IMR-90 (cell line): Measurements from ENCODE around the gene KANSL3. TPM values are rescaled to one million over a fixed set of nuclear protein-coding genes. Genes with fewer than 3 reads are reported as not detected.

Source experiments
- ATAC-seq: fragments of 200-7000 bp; cut with Tn5 transposase; 2 replicates; pipeline ENCODE4 v1.9.1; 2020; ENCODE audit warnings: low read depth, mild to moderate bottlenecking, moderate library complexity
- BruUV-seq: library from RNA; stranded (reverse); fragments of 400-500 nt; replicated peaks from 2 replicates; lab custom pipeline; 2021; lab: Mats Ljungman, UMichigan
- CTCF ChIA-PET: fragments of 300-600 bp; formaldehyde crosslinking; extraction: SDS; loops from one replicate; lab custom pipeline; 2021; ENCODE audit warnings: antibody characterized with exemption; lab: Yijun Ruan, JAX
- POLR2A ChIA-PET: fragments of 300-600 bp; sonication (Branson Sonifier 250); formaldehyde crosslinking; loops from one replicate; lab custom pipeline; 2022; ENCODE audit warnings: antibody characterized with exemption; ENCODE audit not compliant: unreplicated experiment; lab: Charles Lee
- DNase-seq: peaks from one replicate; pipeline ENCODE4 v3.0.0; 2013
- H2AFZ ChIP-seq: replicated peaks from 2 replicates; pipeline ENCODE3; 2013; ENCODE audit warnings: low read length, mild to moderate bottlenecking; ENCODE audit not compliant: poor library complexity
- H2AK5ac ChIP-seq: 2 replicates; pipeline ENCODE4 v1.6.1; 2013; ENCODE audit warnings: low read depth, low read length, inconsistent platforms
- H2AK9ac ChIP-seq: replicated peaks from 2 replicates; pipeline ENCODE3; 2013; ENCODE audit warnings: mild to moderate bottlenecking, low read depth, low read length, moderate library complexity; ENCODE audit not compliant: poor library complexity
- H2BK120ac ChIP-seq: 2 replicates; pipeline ENCODE4 v1.6.1; 2013; ENCODE audit warnings: low read depth, low read length, inconsistent platforms
- H2BK15ac ChIP-seq: 3 replicates; pipeline ENCODE4 v1.6.1; 2013; ENCODE audit warnings: low read depth, low read length, inconsistent platforms
- H2BK20ac ChIP-seq: 2 replicates; pipeline ENCODE4 v1.6.1; 2013; ENCODE audit warnings: low read depth, mild to moderate bottlenecking, inconsistent platforms, low read length, moderate library complexity
- H2BK5ac ChIP-seq: 2 replicates; pipeline ENCODE4 v1.6.1; 2013; ENCODE audit warnings: mild to moderate bottlenecking, low read depth, low read length, inconsistent platforms; ENCODE audit not compliant: poor library complexity, severe bottlenecking
- H3K14ac ChIP-seq: replicated peaks from 2 replicates; pipeline ENCODE4 v1.6.1; 2013; ENCODE audit warnings: low read depth, low read length, inconsistent platforms
- H3K18ac ChIP-seq: 2 replicates; pipeline ENCODE4 v1.6.1; 2013; ENCODE audit warnings: low read depth, low read length, control low read depth
- H3K23ac ChIP-seq: 2 replicates; pipeline ENCODE4 v1.6.1; 2013; ENCODE audit warnings: low read depth, low read length, inconsistent platforms
- H3K27ac ChIP-seq: 2 replicates; pipeline ENCODE4 v1.5.1; 2013; ENCODE audit warnings: mild to moderate bottlenecking, control low read depth, low read length; ENCODE audit not compliant: insufficient read depth
- H3K27me3 ChIP-seq: 2 replicates; pipeline ENCODE4 v1.6.1; 2013; ENCODE audit warnings: low read length; ENCODE audit not compliant: control insufficient read depth, insufficient read depth
- H3K36me3 ChIP-seq: 2 replicates; pipeline ENCODE4 v1.6.1; 2013; ENCODE audit warnings: low read length, mixed read lengths; ENCODE audit not compliant: control insufficient read depth, insufficient read depth
- H3K4ac ChIP-seq: 2 replicates; pipeline ENCODE4 v1.6.1; 2013; ENCODE audit warnings: low read depth, low read length, inconsistent platforms
- H3K4me1 ChIP-seq: 2 replicates; pipeline ENCODE4 v1.6.1; 2013; ENCODE audit warnings: low read length, mixed read lengths; ENCODE audit not compliant: control insufficient read depth, insufficient read depth
- H3K4me2 ChIP-seq: 2 replicates; pipeline ENCODE4 v1.6.1; 2013; ENCODE audit warnings: low read depth, mild to moderate bottlenecking, control low read depth, low read length, moderate library complexity
- H3K4me3 ChIP-seq: 2 replicates; pipeline ENCODE4 v1.5.1; 2013; ENCODE audit warnings: low read depth, mild to moderate bottlenecking, control low read depth, low read length, moderate library complexity; ENCODE audit not compliant: insufficient read depth
- H3K56ac ChIP-seq: 2 replicates; pipeline ENCODE4 v1.6.1; 2013; ENCODE audit warnings: low read length, inconsistent platforms; ENCODE audit not compliant: insufficient read depth; ENCODE audit errors: extremely low read depth
- H3K79me1 ChIP-seq, 2 experiments: 2 replicates each; pipeline ENCODE4 v1.6.1; 2013; ENCODE audit warnings: low read length in 2 of 2, inconsistent platforms in 1 of 2, low read depth in 1 of 2
- H3K9ac ChIP-seq: 2 replicates; pipeline ENCODE4 v1.6.1; 2013; ENCODE audit warnings: low read depth, low read length, control low read depth
- H3K9me1 ChIP-seq: 2 replicates; pipeline ENCODE4 v1.6.1; 2013; ENCODE audit warnings: low read length, inconsistent platforms; ENCODE audit not compliant: insufficient read depth
- H3K9me3 ChIP-seq: 2 replicates; pipeline ENCODE4 v1.6.1; 2013; ENCODE audit warnings: low read length; ENCODE audit not compliant: control insufficient read depth, insufficient read depth
- H4K20me1 ChIP-seq: 2 replicates; pipeline ENCODE4 v1.6.1; 2013; ENCODE audit warnings: low read length, inconsistent platforms; ENCODE audit not compliant: insufficient read depth
- H4K5ac ChIP-seq: 2 replicates; pipeline ENCODE4 v1.6.1; 2013; ENCODE audit warnings: mild to moderate bottlenecking, low read depth, low read length, control low read depth
- H4K8ac ChIP-seq, 2 experiments: 2 replicates each; pipeline ENCODE4 v1.6.1; 2013; ENCODE audit warnings: low read depth in 2 of 2, low read length in 2 of 2, control low read depth in 1 of 2, inconsistent platforms in 1 of 2
- H4K91ac ChIP-seq: 2 replicates; pipeline ENCODE4 v1.6.1; 2013; ENCODE audit warnings: low read depth, low read length, inconsistent platforms; ENCODE audit not compliant: insufficient read depth
- BHLHE40 ChIP-seq: fragments of 150-350 bp; IDR thresholded peaks from 2 replicates; pipeline ENCODE4 v1.6.1; 2016; ENCODE audit warnings: mild to moderate bottlenecking, low read depth, low read length
- CEBPB ChIP-seq: IDR thresholded peaks from 2 replicates; pipeline ENCODE4 v1.6.1; 2012; ENCODE audit warnings: low read depth, low read length, improper control_type of control experiment
- WGBS, 2 experiments: methylation state at CpG; one replicate each; pipeline versions ENCODE4 v1.1.5 to v1.1.7; 2013; ENCODE audit warnings: missing lambda C conversion rate in 2 of 2; ENCODE audit not compliant: insufficient read length in 1 of 2; ENCODE audit errors: extremely low coverage in 2 of 2; 5-methylcytosine and 5-hydroxymethylcytosine counted together
- dilution Hi-C: fragments of 300-500 bp; cut with HindIII; formaldehyde crosslinking; loops from one replicate; pipeline ENCODE4 v1.14.3; 2018; ENCODE audit warnings: low sequenced_read_pairs; ENCODE audit not compliant: unreplicated experiment
- in situ Hi-C: fragments of 300-500 bp; cut with MboI; formaldehyde crosslinking; loops from 3 replicates; pipeline ENCODE4 v1.14.3; 2019; ENCODE audit warnings: low sequenced_read_pairs, inconsistent platforms, mixed read lengths
- intact Hi-C: fragments of 100-400 bp; cut with micrococcal nuclease; formaldehyde crosslinking; loops from 2 replicates; pipeline ENCODE4 v1.10.0; 2022
- polyA plus RNA-seq, 3 experiments: library from polyadenylated mRNA; depleted of rRNA; stranded (reverse); fragments of >200 nt; gene quantifications; 2 replicates each; pipeline ENCODE4 v1.2.3, GENCODE V29; 2012; ENCODE audit warnings: low replicate concordance in 1 of 3
- total RNA-seq: library from RNA; depleted of rRNA; stranded (reverse); fragments of >200 nt; gene quantifications from 2 replicates; pipeline ENCODE4 v1.2.3, GENCODE V29; 2012
- TF ChIP-seq, protein P1 (sequence below): conservative IDR thresholded peaks from 2 replicates; pipeline ENCODE4 v1.5.1; 2012; ENCODE audit warnings: mild to moderate bottlenecking, low read depth, low read length, improper control_type of control experiment

KANSL3 gene
- total and polyA plus RNA-seq, 2 of the 4 experiments (the other 2 are of a cell fraction): 22.2 to 26.3 TPM

DNA sequence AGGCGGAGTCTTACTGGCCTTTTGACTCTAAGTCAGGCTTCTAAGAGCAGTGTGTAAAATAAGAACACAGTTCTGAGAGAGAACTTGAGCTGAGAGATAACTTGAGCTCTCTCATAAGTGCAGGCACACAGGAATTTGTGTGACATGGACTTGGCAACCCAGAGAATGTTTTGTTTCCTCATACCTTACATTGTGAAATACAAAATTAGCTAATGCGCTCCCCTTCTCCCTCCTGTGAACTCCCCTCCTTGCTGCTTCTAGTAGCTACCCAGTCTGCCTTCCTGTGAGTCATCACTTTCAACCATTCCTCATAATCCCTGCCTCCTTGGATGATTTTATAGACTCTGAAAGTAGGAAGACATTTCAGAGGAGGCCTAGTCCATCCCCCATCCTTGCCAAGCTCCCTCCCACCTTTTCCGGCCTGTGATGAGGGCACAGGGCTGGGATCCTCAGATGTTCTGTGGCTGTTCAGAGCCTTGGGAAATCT lies 27.0 kb upstream of the KANSL3 start (continued):
- TF ChIP-seq, protein P1, sequence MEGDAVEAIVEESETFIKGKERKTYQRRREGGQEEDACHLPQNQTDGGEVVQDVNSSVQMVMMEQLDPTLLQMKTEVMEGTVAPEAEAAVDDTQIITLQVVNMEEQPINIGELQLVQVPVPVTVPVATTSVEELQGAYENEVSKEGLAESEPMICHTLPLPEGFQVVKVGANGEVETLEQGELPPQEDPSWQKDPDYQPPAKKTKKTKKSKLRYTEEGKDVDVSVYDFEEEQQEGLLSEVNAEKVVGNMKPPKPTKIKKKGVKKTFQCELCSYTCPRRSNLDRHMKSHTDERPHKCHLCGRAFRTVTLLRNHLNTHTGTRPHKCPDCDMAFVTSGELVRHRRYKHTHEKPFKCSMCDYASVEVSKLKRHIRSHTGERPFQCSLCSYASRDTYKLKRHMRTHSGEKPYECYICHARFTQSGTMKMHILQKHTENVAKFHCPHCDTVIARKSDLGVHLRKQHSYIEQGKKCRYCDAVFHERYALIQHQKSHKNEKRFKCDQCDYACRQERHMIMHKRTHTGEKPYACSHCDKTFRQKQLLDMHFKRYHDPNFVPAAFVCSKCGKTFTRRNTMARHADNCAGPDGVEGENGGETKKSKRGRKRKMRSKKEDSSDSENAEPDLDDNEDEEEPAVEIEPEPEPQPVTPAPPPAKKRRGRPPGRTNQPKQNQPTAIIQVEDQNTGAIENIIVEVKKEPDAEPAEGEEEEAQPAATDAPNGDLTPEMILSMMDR: no peak

DNA sequence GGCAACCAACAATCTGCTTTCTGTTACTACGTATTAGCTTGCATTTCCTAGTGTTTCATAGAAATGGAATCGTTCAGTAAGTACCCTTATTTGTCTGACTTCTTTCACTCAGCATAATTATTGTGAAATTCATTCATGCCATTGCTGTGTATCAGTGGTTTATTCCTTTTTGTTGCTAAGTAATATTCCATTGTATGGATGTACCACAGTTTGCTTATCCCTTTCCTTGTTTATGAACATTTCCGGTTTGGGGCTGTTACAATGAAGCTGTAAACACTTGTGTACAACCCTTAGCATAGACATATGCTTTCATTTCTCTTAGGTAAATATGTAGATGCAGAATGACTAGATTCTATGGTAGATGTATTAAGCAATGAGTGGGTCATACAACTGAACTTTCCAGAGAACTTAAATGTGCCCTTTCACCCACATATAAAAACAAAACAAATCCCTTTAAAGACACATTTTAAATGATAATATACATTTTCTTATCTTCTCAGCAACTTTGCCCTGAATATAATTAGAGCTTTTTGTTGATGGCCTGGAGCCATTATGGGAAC lies 26.3 kb upstream of the KANSL3 start:
- ATAC-seq: no peak
- peak overlapping the region; percentile 26; the same call in 1 of the 2 replicates for H3K18ac ChIP-seq
- no peaks in the 10 kb centered on the region for H3K9me3 ChIP-seq
- WGBS, 2 experiments: no CpG with 5 or more reads among the region's 3 CpGs
- H2BK120ac ChIP-seq: peak overlapping the region; percentile 83
- in situ Hi-C loops: no loop called here
- H3K79me1 ChIP-seq: 0 out of 4 replicates have a peak, but pooled peaks cover 0 to 5% of the 10 kb centered on the region in 2 experiments
- TF ChIP-seq BHLHE40 (no peak), CEBPB (peak; percentile 10; the same call in 1 of the 2 replicates)
- H3K23ac ChIP-seq: peak overlapping the region; percentile 52; the same call in 1 of the 2 replicates
- H4K91ac ChIP-seq: no peak overlapping the region
- H3K14ac ChIP-seq: 0 out of 2 replicates have a peak overlapping the region, but pooled peaks have one; percentile 45
- CTCF ChIA-PET: interaction anchor here (0.7 kb wide), 2 partner anchors 14 to 21 kb away, joined by 3 read pairs; no protein-coding TSS in a partner anchor
- H3K4me2 ChIP-seq: no peak overlapping the region
- dilution Hi-C loops: no loop called here
- H3K4ac ChIP-seq: peak overlapping the region; percentile 75; the same call in 1 of the 2 replicates
- peaks cover 7% of the 10 kb centered on the region for H3K9me1 ChIP-seq
- POLR2A ChIA-PET: interaction anchor here (0.6 to 0.7 kb wide), 2 partner anchors 12 to 149 kb away, joined by 3 to 7 read pairs; no protein-coding TSS in a partner anchor
- no peak overlapping the region for H2AFZ ChIP-seq
- H4K5ac ChIP-seq: no peak overlapping the region
- no TSS peak for BruUV-seq
- no peak for DNase-seq
- H3K27ac ChIP-seq: peak overlapping the region; percentile 61; the same call in 1 of the 2 replicates
- peaks cover 4% of the 10 kb centered on the region for H3K4me1 ChIP-seq
- no peak overlapping the region for H3K4me3 ChIP-seq
- peak overlapping the region in 1 of 2 experiments; percentile 72; a peak in 2 of 4 replicates for H4K8ac ChIP-seq
- H2BK15ac ChIP-seq: peak overlapping the region; percentile 54; the same call in 1 of the 3 replicates
- H3K56ac ChIP-seq: no peak overlapping the region
- peak overlapping the region; percentile 84 for H2BK5ac ChIP-seq
- peak overlapping the region; percentile 86 for H2BK20ac ChIP-seq
- H3K27me3 ChIP-seq: no peaks in the 10 kb centered on the region
- no peaks in the 10 kb centered on the region for H4K20me1 ChIP-seq
- H3K9ac ChIP-seq: no peak overlapping the region
- H2AK5ac ChIP-seq: peak overlapping the region; percentile 19; the same call in 1 of the 2 replicates
- H2AK9ac ChIP-seq: peak overlapping the region; percentile 33
- H3K36me3 ChIP-seq: no peaks in the 10 kb centered on the region
- intact Hi-C loops: no loop called here
